ENCODE data around the gene NUTM1. TPM values are rescaled to one million over a fixed set of nuclear protein-coding genes. Genes with fewer than 3 reads are reported as not detected.
"Not testable (repeated sequence)": the region's sequence is repeated elsewhere in the genome, so short reads cannot be mapped to it uniquely, and the experiment has no call there.

Gene NUTM1
- total and polyA plus RNA-seq, 5 donors from 2014 or later = not detected

- H3K27ac Mint-ChIP-seq = peak overlapping the region; percentile 45 to 96 (median 96)
- no peaks in the 10 kb centered on the region for H3K27me3 Mint-ChIP-seq
- Histone ChIP-seq H3K4me3 (ENCODE audit: low read depth, low read length) (peak overlapping the region; percentile 80), H3K9me3 (ENCODE audit: control insufficient read depth in 2 of 2, low read length in 2 of 2) (no peaks in the 10 kb centered on the region), H3K36me3 (ENCODE audit: control insufficient read depth, insufficient read depth, low read length) (peaks cover 14% of the 10 kb centered on the region), H3K27me3 (ENCODE audit: control insufficient read depth, insufficient read depth, low read length) (no peaks in the 10 kb centered on the region), H3K27ac (ENCODE audit: insufficient read depth, low read length, poor library complexity, severe bottlenecking) (peak overlapping the region; percentile 37), H3K4me1 (ENCODE audit: control insufficient read depth, insufficient read depth, low read length, poor library complexity, severe bottlenecking) (peaks cover 30% of the 10 kb centered on the region)
- H3K4me3 Mint-ChIP-seq = peak overlapping the region; percentile 94 to 100 (median 98)
- DNase-seq (peak; percentile 28 to 71 (median 53)), ATAC-seq (ENCODE audit: low read depth in 2 of 2) (no peak)
- peaks cover 14% of the 10 kb centered on the region for H3K36me3 Mint-ChIP-seq
- H3K9me3 Mint-ChIP-seq = no peaks in the 10 kb centered on the region
- peaks cover 12 to 56% (median 16%) of the 10 kb centered on the region in 4 donors for H3K4me1 Mint-ChIP-seq
Observed at GRCh38 chr15:34366271-34367065, 23.4 kb downstream of the NUTM1 start.

DNA sequence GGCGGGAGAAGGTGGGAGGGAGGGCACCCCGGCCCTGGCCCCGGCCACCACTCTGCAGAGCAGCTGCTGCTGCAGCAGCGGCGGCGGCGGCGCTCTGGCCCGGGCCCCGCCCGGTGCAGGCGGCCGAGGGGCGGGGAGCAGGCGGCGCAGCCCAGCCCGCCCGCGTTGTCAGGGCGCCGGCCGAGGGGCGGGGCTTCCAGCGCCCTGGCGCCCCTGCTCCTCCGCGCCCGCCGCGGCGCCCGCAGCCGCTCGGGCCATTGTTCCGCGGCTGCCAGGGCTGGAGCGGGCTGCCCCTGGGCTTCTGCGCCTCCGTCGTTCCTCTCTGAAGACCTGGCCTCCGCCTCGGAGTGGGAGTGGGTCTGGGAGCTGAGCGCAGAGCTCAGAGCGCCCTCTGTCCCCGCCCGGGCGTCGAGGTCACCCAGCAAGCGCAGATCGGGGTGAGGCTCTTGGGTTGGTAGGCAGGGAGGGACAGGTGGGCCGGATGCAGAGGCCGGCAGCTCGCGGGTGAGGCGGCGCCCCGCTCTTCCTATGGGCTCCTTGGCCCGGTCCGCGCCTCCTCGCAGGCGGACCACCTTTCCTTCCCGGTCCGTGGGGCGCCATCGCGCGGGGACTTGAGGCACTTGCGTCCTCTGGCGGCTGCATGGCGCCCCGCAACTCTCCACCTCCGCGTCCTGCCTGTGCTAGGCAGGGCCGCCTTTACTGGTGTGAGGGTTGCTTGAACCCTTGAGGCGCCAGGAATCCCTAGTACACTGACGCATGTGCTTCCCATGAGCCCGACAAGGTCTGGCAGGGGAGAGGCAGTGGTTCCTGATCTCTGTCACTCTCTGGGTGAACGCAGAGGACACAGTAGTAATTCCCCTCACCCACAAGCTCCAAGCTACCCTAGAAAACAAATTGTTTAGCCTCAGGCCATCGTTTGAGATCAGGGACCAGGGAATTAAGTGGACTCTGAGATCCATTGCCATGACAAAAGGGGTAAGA, 24.3 kb downstream of the NUTM1 start, which contains the start of gene LPCAT4:
TSS of gene LPCAT4 (minus strand) at position 96 of the 981 bp plus-strand sequence. CDS start 96 bp downstream, outside the sequence.
- Mint-ChIP-seq H3K9me3 (no peaks in the 10 kb centered on the region), H3K27me3 (no peaks in the 10 kb centered on the region), H3K4me3 (peak within 1 kb of the TSS; percentile 94 to 100 (median 98)), H3K36me3 (peaks cover 8% of the 10 kb centered on the region), H3K27ac (peak within 1 kb of the TSS; percentile 93 to 96 (median 96)), H3K4me1 (peaks cover 12 to 56% (median 17%) of the 10 kb centered on the region in 4 donors)
- DNase-seq = peak; percentile 84 to 98 (median 91)
- H3K36me3 ChIP-seq (ENCODE audit: control insufficient read depth, insufficient read depth, low read length) = peaks cover 9% of the 10 kb centered on the region
- ATAC-seq (ENCODE audit: low read depth in 2 of 2) = peak; percentile 85 to 87
- H3K27me3 ChIP-seq (ENCODE audit: control insufficient read depth, insufficient read depth, low read length) = no peaks in the 10 kb centered on the region
- H3K27ac ChIP-seq (ENCODE audit: insufficient read depth, low read length, poor library complexity, severe bottlenecking) = peak within 1 kb of the TSS; percentile 90
- peaks cover 30% of the 10 kb centered on the region for H3K4me1 ChIP-seq (ENCODE audit: control insufficient read depth, insufficient read depth, low read length, poor library complexity, severe bottlenecking)
- H3K4me3 ChIP-seq (ENCODE audit: low read depth, low read length) = peak within 1 kb of the TSS; percentile 97
- no peaks in the 10 kb centered on the region for H3K9me3 ChIP-seq (ENCODE audit: control insufficient read depth in 2 of 2, low read length in 2 of 2)

DNA sequence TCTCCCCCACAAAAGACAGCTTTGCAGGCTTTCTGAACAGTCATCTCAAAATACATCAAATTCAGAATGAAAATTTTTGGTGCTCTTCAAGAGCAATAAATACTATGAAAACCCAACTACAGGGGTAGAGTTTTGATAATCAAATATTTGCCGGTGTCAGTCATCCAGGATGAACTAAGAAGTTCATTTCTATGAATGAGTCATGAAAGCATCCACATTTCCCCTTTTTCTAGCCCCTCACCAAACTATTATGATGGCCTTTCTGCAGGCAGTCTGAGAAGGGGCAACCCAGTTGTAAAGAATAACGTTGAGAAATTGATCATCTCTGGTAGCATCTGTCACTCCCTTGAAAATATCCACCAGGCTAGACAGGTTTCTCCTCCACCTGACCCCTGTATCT, 27.0 kb downstream of the NUTM1 start:
- no peak for DNase-seq
- ATAC-seq (ENCODE audit: low read depth in 2 of 2) = no peak
- H3K4me3 Mint-ChIP-seq = peak overlapping the region in 2 of 4 donors; percentile 58 to 77
- no peak overlapping the region for H3K27ac ChIP-seq (ENCODE audit: insufficient read depth, low read length, poor library complexity, severe bottlenecking)
- peak overlapping the region; percentile 5 to 42 (median 25) for H3K27ac Mint-ChIP-seq
- H3K4me3 ChIP-seq (ENCODE audit: low read depth, low read length) = no peak overlapping the region
- no peaks in the 10 kb centered on the region for H3K9me3 Mint-ChIP-seq
- no peaks in the 10 kb centered on the region for H3K27me3 Mint-ChIP-seq
- peaks cover 6 to 37% (median 13%) of the 10 kb centered on the region in 4 donors for H3K4me1 Mint-ChIP-seq
- H3K36me3 Mint-ChIP-seq = no peaks in the 10 kb centered on the region
- no peaks in the 10 kb centered on the region for H3K27me3 ChIP-seq (ENCODE audit: control insufficient read depth, insufficient read depth, low read length)
- peaks cover 24% of the 10 kb centered on the region for H3K4me1 ChIP-seq (ENCODE audit: control insufficient read depth, insufficient read depth, low read length, poor library complexity, severe bottlenecking)
- no peaks in the 10 kb centered on the region for H3K9me3 ChIP-seq (ENCODE audit: control insufficient read depth in 2 of 2, low read length in 2 of 2)
- H3K36me3 ChIP-seq (ENCODE audit: control insufficient read depth, insufficient read depth, low read length) = no peaks in the 10 kb centered on the region

DNA sequence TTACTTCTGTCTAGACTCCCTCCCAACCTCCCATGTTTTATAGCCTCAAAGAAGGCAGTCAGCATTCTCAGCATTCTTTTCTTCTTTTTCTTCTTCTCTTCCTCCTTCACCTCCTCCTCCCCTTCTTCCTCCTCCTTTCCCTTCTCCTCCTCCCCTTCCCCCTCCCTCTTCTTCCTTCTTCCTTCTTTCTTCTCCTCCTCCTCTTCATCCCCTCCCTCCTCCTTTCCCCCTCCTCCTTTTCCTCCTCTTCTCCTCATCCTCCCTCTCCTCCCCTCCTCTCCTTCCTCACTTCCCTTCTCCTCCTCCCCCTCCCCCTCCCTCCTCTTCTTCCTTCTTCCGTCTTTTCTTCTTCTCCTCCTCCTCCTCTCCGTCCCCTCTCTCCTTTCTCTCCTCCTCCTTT, 27.5 kb downstream of the NUTM1 start:
- peak overlapping the region in 1 of 4 donors; percentile 77 for H3K4me3 Mint-ChIP-seq
- no peaks in the 10 kb centered on the region for H3K27me3 Mint-ChIP-seq
- peak overlapping the region; percentile 5 to 42 (median 25) for H3K27ac Mint-ChIP-seq
- peaks cover 19% of the 10 kb centered on the region for H3K4me1 ChIP-seq (ENCODE audit: control insufficient read depth, insufficient read depth, low read length, poor library complexity, severe bottlenecking)
- no peak overlapping the region for H3K4me3 ChIP-seq (ENCODE audit: low read depth, low read length)
- H3K27ac ChIP-seq (ENCODE audit: insufficient read depth, low read length, poor library complexity, severe bottlenecking) = no peak overlapping the region
- DNase-seq (no peak), ATAC-seq (ENCODE audit: low read depth in 2 of 2) (no peak)
- H3K9me3 ChIP-seq (ENCODE audit: control insufficient read depth in 2 of 2, low read length in 2 of 2) = no peaks in the 10 kb centered on the region
- no peaks in the 10 kb centered on the region for H3K36me3 ChIP-seq (ENCODE audit: control insufficient read depth, insufficient read depth, low read length)
- H3K36me3 Mint-ChIP-seq = no peaks in the 10 kb centered on the region
- peaks cover 5 to 32% (median 10%) of the 10 kb centered on the region in 4 donors for H3K4me1 Mint-ChIP-seq
- H3K27me3 ChIP-seq (ENCODE audit: control insufficient read depth, insufficient read depth, low read length) = no peaks in the 10 kb centered on the region
- no peaks in the 10 kb centered on the region for H3K9me3 Mint-ChIP-seq

GRCh38 chr15:34373951-34374350, 30.8 kb downstream of the NUTM1 start:
- no peaks in the 10 kb centered on the region for H3K4me1 ChIP-seq (ENCODE audit: control insufficient read depth, insufficient read depth, low read length, poor library complexity, severe bottlenecking)
- Mint-ChIP-seq H3K4me3 (no peak overlapping the region), H3K27me3 (no peaks in the 10 kb centered on the region), H3K4me1 (peaks cover 0 to 12% (median 1%) of the 10 kb centered on the region in 4 donors), H3K9me3 (no peaks in the 10 kb centered on the region), H3K27ac (no peak overlapping the region), H3K36me3 (no peaks in the 10 kb centered on the region)
- H3K36me3 ChIP-seq (ENCODE audit: control insufficient read depth, insufficient read depth, low read length) = no peaks in the 10 kb centered on the region
- DNase-seq = no peak
- no peaks in the 10 kb centered on the region for H3K9me3 ChIP-seq (ENCODE audit: control insufficient read depth in 2 of 2, low read length in 2 of 2)
- no peak for ATAC-seq (ENCODE audit: low read depth in 2 of 2)
- H3K27ac ChIP-seq (ENCODE audit: insufficient read depth, low read length, poor library complexity, severe bottlenecking) = no peak overlapping the region
- no peak overlapping the region for H3K4me3 ChIP-seq (ENCODE audit: low read depth, low read length)
- no peaks in the 10 kb centered on the region for H3K27me3 ChIP-seq (ENCODE audit: control insufficient read depth, insufficient read depth, low read length)

GRCh38 chr15:34374816-34375215, 31.7 kb downstream of the NUTM1 start:
- H3K4me1 ChIP-seq (ENCODE audit: control insufficient read depth, insufficient read depth, low read length, poor library complexity, severe bottlenecking) = no peaks in the 10 kb centered on the region
- DNase-seq = no peak
- no peaks in the 10 kb centered on the region for H3K27me3 ChIP-seq (ENCODE audit: control insufficient read depth, insufficient read depth, low read length)
- H3K36me3 ChIP-seq (ENCODE audit: control insufficient read depth, insufficient read depth, low read length) = no peaks in the 10 kb centered on the region
- H3K4me3 ChIP-seq (ENCODE audit: low read depth, low read length) = no peak overlapping the region
- H3K4me3 Mint-ChIP-seq = no peak overlapping the region
- H3K9me3 Mint-ChIP-seq = no peaks in the 10 kb centered on the region
- H3K27ac Mint-ChIP-seq = no peak overlapping the region
- no peak for ATAC-seq (ENCODE audit: low read depth in 2 of 2)
- H3K27ac ChIP-seq (ENCODE audit: insufficient read depth, low read length, poor library complexity, severe bottlenecking) = no peak overlapping the region
- no peaks in the 10 kb centered on the region for H3K36me3 Mint-ChIP-seq
- H3K4me1 Mint-ChIP-seq = peaks cover 0 to 7% (median 1%) of the 10 kb centered on the region in 4 donors
- H3K27me3 Mint-ChIP-seq = no peaks in the 10 kb centered on the region
- no peaks in the 10 kb centered on the region for H3K9me3 ChIP-seq (ENCODE audit: control insufficient read depth in 2 of 2, low read length in 2 of 2)

DNA sequence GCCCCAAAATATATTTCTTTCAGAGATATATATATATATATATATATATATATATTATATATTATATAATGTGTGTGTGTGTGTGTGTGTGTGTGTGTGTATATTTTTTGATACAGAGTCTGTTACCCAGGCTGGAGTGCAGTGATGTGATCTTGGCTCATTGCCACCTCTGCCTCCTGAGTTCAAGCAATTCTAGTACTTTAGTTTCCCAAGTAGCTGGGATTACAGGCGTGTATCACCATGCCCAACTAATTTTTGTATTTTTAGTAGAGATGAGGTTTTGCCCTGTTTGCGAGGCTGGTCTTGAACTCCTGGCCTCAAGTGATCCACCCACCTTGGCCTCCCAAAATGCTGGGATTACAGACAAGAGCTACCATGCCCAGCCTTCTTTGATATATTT, 32.4 kb downstream of the NUTM1 start:
- not testable (repeated sequence) for H3K36me3 ChIP-seq (ENCODE audit: control insufficient read depth, insufficient read depth, low read length); H3K36me3 Mint-ChIP-seq; H3K4me3 ChIP-seq (ENCODE audit: low read depth, low read length); H3K4me1 ChIP-seq (ENCODE audit: control insufficient read depth, insufficient read depth, low read length, poor library complexity, severe bottlenecking); DNase-seq; H3K27ac ChIP-seq (ENCODE audit: insufficient read depth, low read length, poor library complexity, severe bottlenecking); H3K4me3 Mint-ChIP-seq; H3K4me1 Mint-ChIP-seq; H3K9me3 ChIP-seq (ENCODE audit: control insufficient read depth in 2 of 2, low read length in 2 of 2); H3K9me3 Mint-ChIP-seq; ATAC-seq (ENCODE audit: low read depth in 2 of 2); H3K27me3 ChIP-seq (ENCODE audit: control insufficient read depth, insufficient read depth, low read length); H3K27me3 Mint-ChIP-seq
- peak overlapping the region in 1 of 3 donors; percentile 9 for H3K27ac Mint-ChIP-seq

Measured in CD4-positive, CD25-positive, alpha-beta regulatory T cell (primary cell).